Activated T-cell treated with anti-CD3 and anti-CD28 coated beads, Interleukin-2, amount 50 U/mL, for 1 hour (primary cell): Measurements from ENCODE around the gene CCDC81.
"Not testable (repeated sequence)": the region's sequence is repeated elsewhere in the genome, so short reads cannot be mapped to it uniquely, and the experiment has no call there.

Experiments used
- DNase-seq: peaks from one replicate; pipeline ENCODE4 v3.0.0-alpha.2; 2020

The CCDC81 gene

DNA sequence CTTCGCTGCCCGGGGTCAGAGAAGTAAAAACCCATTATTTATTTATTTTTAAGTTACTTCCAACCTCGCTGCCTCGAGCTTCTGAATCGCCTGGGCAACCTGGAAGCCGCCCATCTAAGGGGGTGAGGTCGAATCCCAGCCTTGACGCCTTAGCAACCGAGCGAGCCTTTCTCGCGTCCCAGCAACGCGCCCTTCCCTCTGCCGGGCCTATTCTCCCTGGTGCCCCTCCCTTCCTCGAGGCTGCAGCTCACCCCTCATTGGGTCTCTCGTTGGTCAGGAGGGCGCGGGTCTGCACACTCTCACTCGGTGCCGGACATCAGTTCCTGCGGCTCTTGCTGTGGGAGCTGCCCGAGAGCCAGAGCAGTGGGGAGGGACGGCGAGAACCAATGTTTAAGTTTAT lies at the start of gene CCDC81:
TSS of gene CCDC81 (plus strand) at position 302 of the 400 bp plus-strand sequence. CDS start 277 bp downstream, outside the sequence.
- DNase-seq = no peak

DNA sequence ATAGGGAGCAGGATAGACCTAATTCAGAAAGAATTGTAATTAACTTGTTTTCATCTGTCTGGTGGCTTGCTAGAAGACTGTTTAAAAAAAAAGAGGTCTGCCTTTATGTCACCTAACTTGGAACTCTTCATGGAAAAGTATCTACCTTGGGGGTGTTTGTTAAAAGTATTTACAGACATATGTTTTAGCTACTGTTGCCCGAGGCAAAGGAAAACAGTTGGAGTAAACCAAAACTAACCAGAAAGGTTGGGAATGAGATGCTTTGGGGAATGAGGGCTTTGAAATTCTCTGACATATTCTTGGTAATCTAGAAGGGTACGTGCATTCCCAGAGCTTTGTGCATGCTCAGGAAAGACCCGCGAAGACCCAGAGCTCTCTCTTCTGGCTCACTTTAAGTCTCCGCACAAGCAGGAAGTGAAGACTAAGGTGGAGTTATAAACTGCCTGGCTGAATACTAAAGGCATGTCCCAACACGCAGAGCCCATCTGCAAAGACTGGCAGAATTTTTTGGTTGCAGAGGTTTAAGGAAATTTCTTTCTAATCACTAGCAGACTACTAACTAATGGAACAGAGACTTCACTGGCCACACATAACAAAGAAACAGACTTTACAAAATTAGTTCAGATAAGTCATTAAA lies 39.4 kb upstream of the CCDC81 start:
- no peak for DNase-seq

DNA sequence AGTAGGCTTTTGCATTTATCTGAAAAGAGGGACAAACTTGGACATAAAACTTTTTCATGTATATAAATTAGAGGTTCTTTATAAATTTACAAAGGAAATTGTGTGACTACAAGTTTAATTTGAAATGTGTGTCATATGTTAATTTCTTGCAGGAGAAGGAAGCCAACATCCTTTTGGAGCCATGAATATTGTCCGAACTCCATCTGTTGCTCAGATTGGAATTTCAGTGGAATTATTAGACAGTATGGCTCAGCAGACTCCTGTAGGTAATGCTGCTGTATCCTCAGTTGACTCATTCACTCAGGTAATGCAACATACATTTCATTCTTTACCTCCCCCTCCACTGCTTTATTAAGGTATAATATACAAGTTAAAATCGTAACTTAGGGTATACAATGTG lies 37.5 kb upstream of the CCDC81 start:
- no peak for DNase-seq

DNA sequence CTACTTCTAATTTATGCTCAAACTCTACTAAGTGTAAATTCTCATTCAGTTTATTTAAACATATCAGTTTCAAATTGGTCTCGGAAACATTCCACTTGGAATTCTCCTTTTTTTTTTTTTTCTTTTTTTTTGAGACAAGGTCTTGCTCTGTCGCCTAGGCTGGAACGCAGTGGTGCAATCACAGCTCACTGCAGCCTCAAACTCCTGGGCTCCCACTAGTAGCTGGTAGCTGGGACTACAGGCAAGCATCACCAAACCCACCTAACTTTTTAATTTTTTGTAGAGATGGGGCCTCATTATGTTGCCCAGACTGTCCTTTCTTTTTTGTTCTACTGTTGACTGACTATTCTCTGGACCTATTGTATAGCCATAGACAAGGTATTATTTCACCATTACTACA lies 33.3 kb upstream of the CCDC81 start:
- no peak for DNase-seq

DNA sequence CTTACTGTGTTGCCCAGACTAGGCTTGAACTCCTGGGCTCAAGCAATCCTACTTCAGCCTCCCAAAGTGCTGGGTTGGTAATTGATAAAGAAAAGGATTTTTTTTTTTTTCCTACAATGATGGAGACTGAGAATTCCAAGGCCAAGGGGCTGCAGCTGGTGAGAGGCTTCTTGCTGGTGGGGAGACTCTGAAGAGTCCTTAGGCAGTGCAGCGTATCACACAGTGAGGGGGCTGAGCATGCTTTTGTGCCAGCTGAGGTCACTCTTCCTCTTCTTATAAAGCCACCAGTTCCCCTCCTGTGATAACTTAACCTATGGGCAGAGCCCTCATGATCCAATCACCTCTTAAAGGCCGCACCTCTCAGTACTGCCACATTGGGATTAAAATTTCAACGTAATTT lies 28.2 kb upstream of the CCDC81 start:
- no peak for DNase-seq

DNA sequence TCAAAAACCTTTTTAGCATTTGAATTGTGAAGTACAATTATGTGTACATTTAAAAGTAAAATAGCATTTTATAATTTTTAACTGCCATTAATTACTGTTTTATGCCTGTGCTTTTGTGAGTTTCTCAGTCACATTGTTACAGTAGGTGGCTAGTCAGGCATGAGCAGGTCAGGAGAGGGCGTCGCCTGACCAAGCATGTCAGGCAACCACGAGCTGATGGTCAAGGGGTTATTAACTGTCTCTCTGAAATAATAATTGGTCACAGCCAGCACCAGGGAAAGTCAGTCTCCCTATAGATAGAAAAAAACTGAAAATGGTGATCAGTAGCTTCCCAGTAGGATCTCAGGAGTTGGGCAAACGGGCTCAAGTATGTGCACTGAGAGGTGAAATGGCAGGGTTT lies 19.4 kb upstream of the CCDC81 start:
- DNase-seq = no peak

DNA sequence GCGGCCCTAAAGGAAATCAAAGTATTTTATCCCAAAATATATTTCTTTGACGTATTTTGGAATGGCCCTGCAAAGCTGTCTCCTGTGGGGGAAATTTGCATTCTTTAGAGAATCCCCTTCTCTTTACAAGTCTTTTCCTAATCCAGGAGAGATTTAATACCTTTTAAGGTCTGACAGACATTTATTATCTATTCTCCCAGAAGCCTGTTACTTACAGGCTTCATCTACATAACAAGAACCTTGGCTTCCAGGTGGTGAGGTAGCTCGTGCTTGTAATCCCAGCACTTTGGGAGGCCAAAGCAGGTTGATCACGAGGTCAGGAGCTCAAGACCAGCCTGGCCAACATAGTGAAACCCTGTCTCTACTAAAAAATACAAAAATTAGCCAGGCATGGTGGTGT lies 17.3 kb upstream of the CCDC81 start:
- not testable (repeated sequence) for DNase-seq

DNA sequence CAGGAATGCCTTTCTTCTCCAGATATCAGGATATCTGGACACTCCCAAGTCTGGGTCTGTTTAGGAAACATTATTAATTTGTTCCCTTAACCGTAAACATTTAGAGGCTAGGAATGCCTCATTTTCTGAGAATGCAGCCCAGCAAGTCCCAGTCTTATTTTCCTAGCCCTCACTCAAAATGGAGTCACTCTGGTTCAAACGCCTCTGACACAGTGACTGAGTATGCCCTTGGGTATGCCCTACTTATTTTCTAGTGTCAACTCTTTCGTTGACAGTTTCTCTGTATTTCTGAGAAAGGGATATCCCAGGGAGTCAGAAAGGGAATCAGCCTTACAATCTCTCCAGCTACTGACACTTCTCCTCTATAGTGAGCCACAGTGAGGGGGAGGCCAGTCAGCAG lies 16.0 kb upstream of the CCDC81 start:
- no peak for DNase-seq

DNA sequence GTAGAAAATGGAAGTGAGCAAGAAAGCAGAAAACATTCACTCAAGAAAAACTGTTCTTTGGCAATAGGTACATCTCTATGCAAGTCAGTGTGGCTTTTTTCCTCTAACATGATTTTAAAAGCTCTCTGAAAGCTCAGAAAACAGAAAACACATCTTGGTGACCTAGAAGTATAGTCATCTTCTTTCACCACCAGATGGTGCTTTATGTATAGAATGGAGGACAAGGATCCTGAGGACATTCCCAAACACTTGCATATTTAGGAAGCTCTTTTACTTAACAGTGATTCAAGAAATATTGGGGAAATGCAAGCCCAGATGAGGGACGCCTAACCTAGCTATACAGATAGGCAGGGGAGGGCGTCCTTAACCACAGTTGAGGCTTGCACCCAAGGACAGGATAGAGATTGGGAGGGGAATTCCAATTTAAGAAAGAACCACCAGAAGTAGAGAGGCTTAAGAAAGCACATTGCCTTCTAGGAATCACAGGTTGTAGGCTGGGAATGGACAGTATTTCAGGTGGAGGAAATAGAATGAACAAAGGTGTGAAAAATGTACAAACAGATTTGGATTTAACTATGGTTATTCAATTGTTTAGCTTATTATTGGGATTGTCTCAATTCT lies 13.8 kb upstream of the CCDC81 start:
- DNase-seq = no peak

DNA sequence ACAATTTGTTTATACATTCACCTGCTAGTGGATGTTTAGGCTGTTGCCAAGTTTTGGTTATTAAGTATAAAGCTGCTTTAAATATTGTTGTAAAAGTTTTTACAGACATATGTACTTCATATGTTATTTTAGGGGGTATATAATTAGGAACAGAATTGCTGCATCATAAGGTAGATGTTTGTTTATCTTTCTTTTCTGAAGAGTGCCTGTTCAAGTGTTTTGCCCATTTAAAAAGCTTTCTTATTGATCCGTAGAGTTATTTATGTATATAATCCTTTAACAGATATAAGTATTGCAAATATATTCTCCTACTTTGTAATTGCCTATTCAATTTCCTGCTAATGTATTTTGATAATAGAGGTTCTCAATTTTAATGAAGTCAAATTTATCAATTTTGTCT lies 11.3 kb upstream of the CCDC81 start:
- DNase-seq = no peak

DNA sequence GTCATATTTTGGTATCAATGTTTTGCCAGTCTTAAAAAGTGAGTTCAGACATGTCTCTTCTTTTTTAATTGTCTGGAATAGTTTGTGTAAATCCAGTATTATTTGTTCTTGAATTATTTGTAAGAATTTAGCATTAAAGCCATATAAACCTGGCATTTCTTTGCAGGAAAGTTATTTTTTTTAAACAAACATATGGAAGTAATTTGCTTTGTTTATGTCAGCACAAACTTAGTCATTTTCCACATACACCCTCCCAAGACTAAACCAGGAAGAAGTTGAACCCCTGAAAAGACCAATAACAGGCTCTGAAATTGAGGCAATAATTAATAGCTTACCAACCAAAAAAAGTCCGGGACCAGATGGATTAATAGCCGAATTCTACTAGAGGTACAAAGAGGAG lies 9.1 kb upstream of the CCDC81 start:
- DNase-seq = no peak

DNA sequence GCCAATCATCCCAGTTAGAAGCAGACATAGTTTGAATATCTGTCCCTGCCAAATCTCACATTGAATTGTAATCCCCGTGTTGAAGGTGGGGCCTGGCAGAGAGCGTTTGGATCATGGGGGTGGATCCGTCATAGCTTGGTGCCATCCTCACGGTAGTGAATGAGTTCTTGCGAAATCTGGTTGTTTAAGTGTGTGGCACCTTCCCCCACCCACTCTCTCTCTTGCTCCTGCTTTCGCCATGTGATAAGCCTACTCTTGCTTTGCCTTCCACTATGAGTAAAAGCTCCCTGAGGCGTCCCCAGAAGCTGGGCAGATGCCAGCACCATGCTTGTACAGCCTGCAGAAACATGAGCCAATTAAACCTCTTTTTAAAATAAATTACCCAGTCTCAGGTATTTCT lies 5.0 kb upstream of the CCDC81 start:
- no peak for DNase-seq

DNA sequence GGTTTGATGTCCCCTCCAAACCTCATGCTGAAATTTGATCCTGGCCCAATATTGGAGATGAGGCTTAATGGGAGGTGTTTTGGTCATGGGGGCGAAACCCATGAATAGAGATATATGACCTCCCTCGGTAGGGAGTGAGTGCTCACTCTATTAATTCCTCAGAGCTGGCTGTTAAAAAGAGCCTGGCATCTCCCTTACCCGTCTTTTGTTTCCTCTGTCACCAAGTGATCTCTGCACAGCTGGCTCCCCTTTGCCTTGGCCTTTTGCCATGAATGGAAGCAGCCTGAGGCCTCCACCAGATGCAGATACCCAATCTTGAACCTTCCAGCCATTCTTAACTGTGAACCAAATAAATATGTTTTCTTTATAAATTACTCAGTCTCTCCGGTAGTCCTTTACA lies 4.5 kb upstream of the CCDC81 start:
- no peak for DNase-seq

DNA sequence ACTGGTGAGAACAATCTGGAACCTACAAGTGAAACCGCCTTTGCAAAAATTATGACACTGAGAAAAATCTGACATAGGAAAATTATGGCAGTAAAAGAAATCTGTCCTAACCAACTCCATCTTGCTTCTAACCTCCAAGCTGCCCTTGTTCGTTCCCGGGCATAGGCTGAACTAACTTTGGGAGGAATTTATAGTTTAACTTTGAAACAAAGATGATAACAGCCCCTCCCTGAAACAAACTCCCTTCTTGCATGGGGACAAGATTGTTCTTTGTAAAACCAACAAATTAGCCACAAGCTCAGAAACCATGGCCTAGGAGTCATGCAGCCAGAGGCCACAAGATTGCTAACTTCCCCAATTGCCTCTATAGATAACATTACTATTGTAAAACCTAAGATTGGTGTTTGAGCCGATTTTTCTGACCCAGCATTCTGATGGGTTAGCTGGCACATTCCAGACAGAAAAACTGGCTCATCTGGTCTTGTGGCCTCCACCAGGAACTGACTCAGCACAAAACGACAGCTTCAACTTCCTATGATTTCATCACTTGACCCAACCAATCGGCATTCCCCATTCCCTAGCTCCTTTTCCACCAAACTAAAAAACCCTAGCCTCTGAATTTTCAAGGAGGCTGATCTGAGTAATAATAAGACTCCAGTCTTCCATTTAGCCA lies 3.6 kb upstream of the CCDC81 start:
- no peak for DNase-seq

DNA sequence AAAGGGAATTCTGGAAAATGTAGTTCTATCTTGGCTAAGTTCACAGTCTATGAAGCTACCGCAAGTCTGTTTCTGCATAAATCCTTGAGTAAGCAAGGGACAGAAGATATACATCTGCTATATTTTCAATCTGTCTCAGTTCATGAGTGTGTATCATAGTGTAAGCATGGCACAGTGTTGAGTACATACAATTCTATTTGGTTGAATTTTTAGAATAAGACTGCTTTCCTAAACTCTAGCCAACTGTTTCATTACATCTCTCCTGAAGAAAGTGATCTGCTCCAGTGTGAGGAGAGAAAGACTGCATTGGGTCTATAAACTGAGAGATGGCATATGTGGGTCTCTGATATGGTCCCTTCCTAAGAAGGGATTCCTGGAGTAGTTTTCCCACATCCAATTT lies 2.6 kb upstream of the CCDC81 start:
- DNase-seq = no peak

DNA sequence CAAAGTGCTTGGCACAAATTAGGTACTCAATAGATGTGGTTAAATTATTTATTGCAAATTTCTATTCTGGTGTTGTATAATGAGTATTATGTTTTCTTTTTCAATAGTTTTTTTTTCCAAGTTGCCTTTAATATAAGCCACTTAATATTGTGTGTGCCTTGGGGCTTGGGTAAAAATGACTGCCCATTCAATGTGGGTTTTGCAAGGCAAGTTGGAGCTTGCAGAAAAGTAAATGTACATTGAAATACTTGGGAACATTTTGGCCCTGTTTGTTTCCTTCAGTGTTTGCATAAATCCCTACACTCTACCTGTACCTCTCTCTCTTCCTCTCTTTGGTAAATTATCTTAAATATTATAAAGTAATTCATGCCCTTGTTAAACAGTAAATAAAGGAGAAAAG lies 2.1 kb upstream of the CCDC81 start:
- DNase-seq = no peak

DNA sequence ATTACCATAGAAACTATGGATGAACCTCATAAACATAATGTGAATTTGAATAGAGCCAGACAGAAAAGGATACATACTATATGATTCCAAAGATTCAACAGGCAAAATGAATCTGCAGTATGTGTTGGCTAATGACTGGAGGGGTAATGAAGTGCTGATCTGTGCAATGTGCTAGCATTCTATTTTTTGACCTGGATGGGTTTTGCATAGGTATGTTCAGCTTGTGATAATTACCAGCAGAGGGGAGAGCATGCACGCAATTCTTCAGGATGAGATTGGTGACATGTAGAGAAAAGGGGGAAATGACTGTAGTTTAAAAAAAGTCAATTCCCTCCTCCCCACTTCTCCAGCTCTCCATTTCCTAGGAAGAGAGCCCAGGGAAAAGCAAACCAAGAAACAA lies 618 bp upstream of the CCDC81 start:
- DNase-seq = no peak

DNA sequence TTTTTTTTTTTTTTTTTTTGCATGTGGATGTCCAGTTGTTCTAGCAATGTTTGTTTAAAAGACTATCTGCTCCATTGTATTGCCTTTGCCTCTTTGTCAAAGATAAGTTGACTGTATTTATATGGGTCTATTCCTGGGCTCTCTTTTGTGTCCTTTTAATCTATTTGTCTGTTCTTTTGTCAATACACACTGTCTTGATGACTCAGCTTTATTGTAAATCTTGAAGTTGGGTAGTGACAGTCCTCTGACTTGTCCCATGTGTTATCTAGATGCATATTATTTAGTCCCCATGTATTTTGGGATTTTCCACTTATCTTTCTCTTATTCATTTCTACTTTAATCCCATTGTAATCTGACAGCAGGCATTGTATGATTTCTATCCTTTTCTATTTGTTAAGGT lies 3.3 kb downstream of the CCDC81 start:
- no peak for DNase-seq

DNA sequence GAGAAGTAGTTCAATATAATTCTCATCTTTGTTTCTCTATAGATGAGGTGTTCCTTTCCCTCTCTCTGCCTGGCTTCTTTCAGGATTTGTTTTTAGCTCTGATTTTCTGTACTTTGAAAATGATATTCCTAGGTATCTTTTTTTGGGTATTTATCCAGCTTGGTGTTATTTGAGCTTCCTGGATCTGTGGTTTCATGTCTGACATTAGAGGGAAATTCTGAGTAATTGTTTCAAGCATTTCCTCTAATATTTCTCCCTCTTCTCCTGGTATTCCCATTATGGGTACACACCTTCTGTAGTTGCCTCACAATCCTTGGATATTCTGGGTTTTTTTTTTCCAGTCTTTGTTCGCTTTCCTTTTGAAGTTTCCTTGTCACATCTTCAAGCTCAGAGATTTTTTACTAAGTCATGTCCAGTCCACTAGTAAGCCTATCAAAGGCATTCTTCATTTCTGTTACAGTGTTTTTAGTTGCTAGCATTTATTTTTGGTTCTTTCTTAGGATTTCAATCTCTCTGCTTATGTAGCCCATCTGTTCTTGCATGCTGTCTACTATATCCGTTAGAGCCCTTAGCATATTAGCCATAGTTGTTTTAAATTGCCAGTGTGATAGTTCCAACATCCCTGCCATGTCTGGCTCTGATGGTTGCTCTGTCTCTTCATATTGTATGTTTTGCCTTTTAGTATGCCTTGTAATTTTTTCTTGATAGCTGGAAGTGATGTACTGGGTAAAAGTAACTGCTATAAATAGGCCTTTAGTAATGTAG lies 5.8 kb downstream of the CCDC81 start:
- DNase-seq = no peak

DNA sequence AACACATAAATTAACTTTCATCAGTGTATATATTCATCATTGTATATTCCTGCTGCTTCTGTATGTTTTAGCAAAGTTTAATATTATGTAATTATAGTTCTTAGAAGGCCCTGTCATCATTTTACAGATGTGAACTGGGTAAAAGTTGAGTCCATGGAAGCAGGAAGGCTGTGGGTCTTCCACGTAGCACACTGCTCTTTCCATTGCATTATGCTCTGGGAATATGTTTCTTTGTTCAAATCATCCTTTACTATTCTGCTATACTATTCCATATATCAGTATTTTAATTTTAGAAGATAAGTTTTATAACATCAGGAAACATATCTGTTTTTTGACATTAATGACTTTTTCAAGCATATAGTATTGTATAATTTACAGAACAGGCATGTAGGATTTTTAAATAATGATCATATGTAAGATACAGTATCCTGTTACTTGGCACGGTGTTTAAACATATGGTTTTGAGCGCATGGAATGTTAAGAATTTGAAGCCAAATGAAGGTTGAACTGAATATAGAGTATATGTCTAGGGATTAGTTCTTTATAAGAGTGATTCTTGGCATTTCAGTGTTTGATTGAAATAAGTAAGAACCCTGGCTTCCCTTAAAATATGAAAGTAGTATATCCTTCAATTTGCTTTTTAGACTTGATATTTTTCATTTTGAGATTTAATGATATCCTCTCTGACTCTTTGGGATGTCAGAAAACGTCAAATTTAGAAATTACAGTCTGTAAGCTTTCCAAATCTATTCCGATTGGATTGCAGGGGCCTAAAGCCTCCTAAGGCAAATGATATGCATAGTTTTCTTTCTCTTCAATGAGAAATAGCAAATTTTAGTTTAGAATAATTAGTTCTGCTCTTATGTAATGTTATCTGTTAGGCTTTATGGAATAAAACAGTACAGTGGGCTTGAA lies 8.6 kb downstream of the CCDC81 start:
- DNase-seq = no peak

DNA sequence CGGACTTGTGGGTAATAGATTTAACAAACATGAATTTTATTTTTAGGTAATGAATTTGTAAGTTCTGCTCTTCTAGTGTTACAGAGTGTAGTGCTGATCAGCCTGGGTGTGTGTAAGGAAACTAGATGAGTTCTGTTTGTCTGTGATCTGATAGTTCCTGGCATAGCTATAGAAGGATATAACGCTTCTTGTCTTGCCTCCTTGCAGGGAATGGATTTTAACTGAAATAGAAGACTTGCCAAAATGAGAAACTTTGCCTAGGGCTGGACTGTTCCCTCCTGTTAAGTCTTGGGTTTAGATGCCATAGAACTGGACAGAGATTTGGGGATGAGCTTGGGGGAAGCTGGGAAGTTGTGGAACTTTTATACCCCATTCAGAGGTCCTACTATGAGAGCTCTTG lies 11.6 kb downstream of the CCDC81 start:
- no peak for DNase-seq

DNA sequence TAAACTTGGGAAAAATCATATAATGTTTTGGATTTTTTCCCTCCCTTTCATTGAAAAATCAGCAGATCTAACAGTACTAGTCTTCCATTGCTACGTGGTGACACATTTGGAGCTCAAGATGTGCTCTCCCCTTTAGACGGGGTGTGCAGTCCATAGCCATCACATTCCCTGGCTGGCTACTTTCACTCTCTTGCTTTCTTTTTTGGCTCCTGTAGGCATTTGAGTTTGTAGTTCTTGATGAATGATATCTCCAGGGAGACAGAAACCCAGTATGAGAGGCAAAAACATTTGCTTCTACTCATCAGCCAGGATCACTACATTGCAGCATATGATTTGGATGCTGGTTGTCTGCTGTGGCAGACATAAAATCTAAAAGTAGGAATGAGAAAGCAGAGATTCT lies 12.1 kb downstream of the CCDC81 start:
- no peak for DNase-seq

DNA sequence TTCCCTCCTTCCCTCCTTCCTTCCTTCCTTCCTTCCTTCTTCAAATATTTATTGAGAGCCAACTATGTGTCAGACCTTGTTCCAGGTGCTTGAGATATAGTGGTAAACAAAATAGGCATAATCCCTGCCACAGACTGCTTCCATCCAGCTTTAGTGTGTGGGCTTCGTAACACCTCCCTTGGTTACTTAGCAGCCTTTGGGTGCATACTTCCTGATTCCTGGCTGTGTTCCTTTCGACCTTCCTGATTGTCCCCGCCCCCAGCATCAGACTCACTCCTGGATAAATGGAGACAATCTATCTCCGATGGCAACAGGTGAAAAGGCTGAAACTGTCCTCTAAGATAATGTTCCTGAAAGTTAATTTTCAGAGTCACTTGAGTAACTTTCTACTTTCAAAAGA lies 13.5 kb downstream of the CCDC81 start:
- no peak for DNase-seq
